Psoas muscle (tissue), 8 donors: ENCODE data around the gene COL16A1. TPM values are rescaled to one million over a fixed set of nuclear protein-coding genes. Genes with fewer than 3 reads are reported as not detected.

Experiments
- ATAC-seq, 4 donors: fragments of 200-7000 bp; cut with Tn5 transposase; one replicate each; pipeline ENCODE4 v1.9.1; 2020; ENCODE audit warnings: moderate library complexity in 3 of 4, mild to moderate bottlenecking in 2 of 4
- DNase-seq, 2 donors: peaks; one replicate each; pipeline ENCODE4 v3.0.0-alpha.2; 2020
- H3K27ac ChIP-seq: fragments of 200-600 bp; one replicate; pipeline ENCODE4 v1.8.0; 2022
- H3K27me3 ChIP-seq, 3 donors: fragments of 200-600 bp in 1 of 3; one replicate each; pipeline versions ENCODE4 v1.6.1 to v1.8.0; 2013 to 2022; ENCODE audit warnings: low read length in 2 of 3, mild to moderate bottlenecking in 2 of 3, moderate library complexity in 1 of 3; ENCODE audit not compliant: insufficient read depth in 3 of 3
- H3K36me3 ChIP-seq, 2 donors: fragments of 200-600 bp in 1 of 2; one replicate each; pipeline versions ENCODE4 v1.6.1 to v1.8.0; 2013 to 2022; ENCODE audit warnings: low read depth in 1 of 2, mild to moderate bottlenecking in 1 of 2, moderate library complexity in 1 of 2; ENCODE audit not compliant: insufficient read depth in 1 of 2
- H3K4me1 ChIP-seq: fragments of 200-600 bp; one replicate; pipeline ENCODE4 v1.8.0; 2022
- H3K4me3 ChIP-seq: fragments of 200-600 bp; one replicate; pipeline ENCODE4 v1.8.0; 2022; ENCODE audit warnings: mild to moderate bottlenecking
- H3K9me3 ChIP-seq: fragments of 200-600 bp; one replicate; pipeline ENCODE4 v1.8.0; 2022
- WGBS, 3 donors: extraction: QIAGEN DNeasy Blood & Tissue Kit; methylation state at CpG; one replicate each; pipeline versions ENCODE4 v1.1.6 to v1.1.7; 2013; 5-methylcytosine and 5-hydroxymethylcytosine counted together
- intact Hi-C, 2 donors: fragments of 100-400 bp; cut with DNase I; formaldehyde crosslinking; loops; one replicate each; pipeline versions ENCODE4 v1.11.0 to v1.14.2; 2022
- polyA plus RNA-seq, 3 donors: library from polyadenylated mRNA; stranded (reverse); fragments of 200-250 nt; gene quantifications; one replicate each; pipeline ENCODE4 v1.2.3, GENCODE V29; 2013
- total RNA-seq, 4 donors: library from RNA; stranded (reverse); fragmentation: NEBNext Ultra II Directional in 2 of 4; extraction: Animal tissue kit (Norgen Biotek cat#: 25700) in 2 of 4; gene quantifications; one replicate each; pipeline versions ENCODE4 v1.2.1 to v1.2.4, GENCODE V29; 2021 to 2023
- TF ChIP-seq, protein P1 (sequence below): fragments of 200-600 bp; IDR thresholded peaks from one replicate; pipeline ENCODE4 v1.8.0; 2022; ENCODE audit warnings: antibody characterized with exemption
- donor health status: healthy with polysubstance abuse.
- donor health status: DM: no; HTN: no; CAD: no; lungs with moderate emphysema.
- donor health status: Bipolar disorder and iron deficiency.
- donor health status: healthy.
- donor health status: DM: yes; HTN: yes; CAD: no.
- donor health status: DM: no; HTN: no; CAD: no.
- donor health status: DM: no; HTN: no; CAD: no.
- donor health status: DM: yes; HTN: yes; CAD: no.

COL16A1 gene
- total and polyA plus RNA-seq, 7 donors, result 2.9 to 14.2 (median 6.1) TPM

DNA sequence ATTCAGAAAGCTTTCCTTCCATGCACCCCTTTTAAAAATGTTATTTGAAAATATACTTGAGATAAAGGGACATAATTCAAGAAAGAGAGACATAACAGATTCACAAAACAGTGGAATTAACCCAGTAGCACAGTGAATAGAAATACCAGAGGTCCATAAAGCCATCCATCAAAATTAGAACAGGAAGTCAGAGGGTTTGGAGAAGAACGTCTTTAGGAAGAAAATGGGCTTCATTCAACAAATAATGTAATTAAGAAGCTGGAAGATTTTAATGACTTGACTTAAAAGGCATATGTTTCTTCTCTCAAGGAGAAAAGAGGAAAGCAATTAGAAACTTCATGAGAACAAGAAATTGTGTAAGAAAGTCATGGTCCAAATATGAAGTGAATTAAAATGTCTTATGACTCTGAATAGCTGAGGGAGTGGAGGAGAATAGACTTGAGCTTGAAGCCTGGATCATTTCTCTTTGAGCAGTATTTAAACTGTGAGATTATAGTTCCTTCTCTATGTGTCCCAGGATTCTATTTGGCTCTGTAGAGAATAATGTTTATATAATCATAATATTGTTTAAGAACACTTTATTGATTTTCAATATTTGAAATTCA is 94.2 kb downstream of the COL16A1 start:
- H3K9me3 ChIP-seq, result no peaks in the 10 kb centered on the region
- ATAC-seq, result no peak
- H3K27me3 ChIP-seq, result no peaks in the 10 kb centered on the region
- H3K27ac ChIP-seq, result no peak overlapping the region
- no peak overlapping the region for H3K4me3 ChIP-seq
- no peak for DNase-seq
- no peaks in the 10 kb centered on the region for H3K36me3 ChIP-seq
- TF ChIP-seq, protein P1, sequence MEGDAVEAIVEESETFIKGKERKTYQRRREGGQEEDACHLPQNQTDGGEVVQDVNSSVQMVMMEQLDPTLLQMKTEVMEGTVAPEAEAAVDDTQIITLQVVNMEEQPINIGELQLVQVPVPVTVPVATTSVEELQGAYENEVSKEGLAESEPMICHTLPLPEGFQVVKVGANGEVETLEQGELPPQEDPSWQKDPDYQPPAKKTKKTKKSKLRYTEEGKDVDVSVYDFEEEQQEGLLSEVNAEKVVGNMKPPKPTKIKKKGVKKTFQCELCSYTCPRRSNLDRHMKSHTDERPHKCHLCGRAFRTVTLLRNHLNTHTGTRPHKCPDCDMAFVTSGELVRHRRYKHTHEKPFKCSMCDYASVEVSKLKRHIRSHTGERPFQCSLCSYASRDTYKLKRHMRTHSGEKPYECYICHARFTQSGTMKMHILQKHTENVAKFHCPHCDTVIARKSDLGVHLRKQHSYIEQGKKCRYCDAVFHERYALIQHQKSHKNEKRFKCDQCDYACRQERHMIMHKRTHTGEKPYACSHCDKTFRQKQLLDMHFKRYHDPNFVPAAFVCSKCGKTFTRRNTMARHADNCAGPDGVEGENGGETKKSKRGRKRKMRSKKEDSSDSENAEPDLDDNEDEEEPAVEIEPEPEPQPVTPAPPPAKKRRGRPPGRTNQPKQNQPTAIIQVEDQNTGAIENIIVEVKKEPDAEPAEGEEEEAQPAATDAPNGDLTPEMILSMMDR, result no peak
- intact Hi-C loops, result loop anchor here in 1 of 2 donors (5.0 kb wide), 1 partner anchor 42 kb away; no protein-coding TSS in a partner anchor
- 11 to 16% (median 11%) methylated on average over 1 of the region's 1 CpG for WGBS, 3 donors
- H3K4me1 ChIP-seq, result no peaks in the 10 kb centered on the region

DNA sequence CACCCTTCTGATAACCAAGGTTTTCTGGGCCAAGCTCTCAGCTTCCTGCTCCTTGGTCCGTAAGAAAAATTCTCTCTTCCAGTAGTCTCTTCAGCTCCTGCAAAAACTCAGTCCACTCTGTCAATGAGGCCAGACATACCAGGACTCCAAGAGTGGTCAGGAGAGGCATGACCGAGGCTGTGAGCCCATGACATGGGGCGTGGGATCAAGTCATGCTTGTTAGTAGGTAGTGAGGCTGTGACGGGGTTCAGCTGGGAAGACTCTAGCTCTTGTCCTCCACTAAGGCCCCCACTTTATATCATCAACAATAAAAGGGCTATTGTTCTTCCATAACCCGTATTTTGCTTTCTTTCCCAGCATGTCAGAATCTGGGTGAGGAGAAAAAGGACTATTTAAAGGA is 96.5 kb downstream of the COL16A1 start:
- H3K4me3 ChIP-seq, result no peak overlapping the region
- intact Hi-C loops, result loop anchor here in 1 of 2 donors (1.0 to 5.0 kb wide), 2 partner anchors 13 to 40 kb away; no protein-coding TSS in a partner anchor
- 75 to 80% (median 79%) methylated on average over 5 of the region's 5 CpGs for WGBS, 3 donors
- no peak for ATAC-seq
- no peaks in the 10 kb centered on the region for H3K36me3 ChIP-seq
- no peak for DNase-seq
- no peaks in the 10 kb centered on the region for H3K9me3 ChIP-seq
- H3K27me3 ChIP-seq, result no peaks in the 10 kb centered on the region
- no peaks in the 10 kb centered on the region for H3K4me1 ChIP-seq
- TF ChIP-seq, protein P1, result no peak
- H3K27ac ChIP-seq, result no peak overlapping the region

DNA sequence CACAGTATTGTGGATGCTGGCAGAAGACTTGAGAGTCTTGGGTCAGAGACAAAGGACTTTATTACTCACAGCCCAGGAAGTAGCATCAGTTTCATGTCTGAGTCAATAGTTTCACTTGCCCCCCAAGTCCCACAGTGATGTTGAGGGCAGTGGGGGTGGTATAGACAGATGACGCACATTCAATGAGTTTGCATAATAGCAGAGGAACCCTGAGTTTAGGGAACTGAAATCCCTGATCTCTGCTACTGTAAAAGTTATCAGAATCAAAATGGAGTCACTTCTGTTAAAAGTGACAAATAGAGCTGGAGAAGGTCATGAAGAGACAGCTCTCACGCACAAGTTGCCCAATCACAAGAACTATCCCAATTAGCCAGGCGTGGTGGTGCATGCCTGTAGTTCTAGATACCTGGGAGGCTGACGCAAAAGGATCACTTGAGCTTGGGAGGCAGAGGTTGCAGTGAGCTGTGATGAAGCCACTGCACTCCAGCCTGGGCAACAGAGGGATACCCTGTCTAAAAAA is 97.8 kb downstream of the COL16A1 start:
- Histone ChIP-seq H3K4me1 (no peaks in the 10 kb centered on the region), H3K27me3 (no peaks in the 10 kb centered on the region), H3K9me3 (no peaks in the 10 kb centered on the region), H3K27ac (no peak overlapping the region), H3K36me3 (no peaks in the 10 kb centered on the region), H3K4me3 (no peak overlapping the region)
- intact Hi-C loops, result loop anchor here in 1 of 2 donors (5.0 kb wide), 1 partner anchor 39 kb away; no protein-coding TSS in a partner anchor
- TF ChIP-seq, protein P1, result no peak
- DNase-seq (no peak), ATAC-seq (no peak)
- 87 to 92% (median 89%) methylated on average over 4 of the region's 4 CpGs for WGBS, 3 donors

Other genes starting within 250 kb of the COL16A1 start
- gene TINAGL1, start 127.5 kb downstream of the COL16A1 start, total RNA-seq, result 10 to 100 TPM; 28.5 to 59.6 (median 47.3) TPM
- gene TINAGL1, start 127.5 kb downstream of the COL16A1 start, polyA plus RNA-seq, result 10 to 100 TPM; 46.7 to 59.3 (median 57.4) TPM
- gene HCRTR1, start 86.3 kb downstream of the COL16A1 start, total RNA-seq, result 1 to 10 TPM in 1 of 4 donors, under 1 TPM in 2, not detected in 1; 0.18 to 1.2 (median 0.42) TPM
- under 1 TPM; 0.12 to 0.51 (median 0.27) TPM for gene HCRTR1, start 86.3 kb downstream of the COL16A1 start, polyA plus RNA-seq
- gene PEF1, start 59.1 kb downstream of the COL16A1 start, total RNA-seq, result 10 to 100 TPM; 22.1 to 43.1 (median 29.7) TPM
- 10 to 100 TPM; 29.5 to 57.4 (median 30.7) TPM for gene PEF1, start 59.1 kb downstream of the COL16A1 start, polyA plus RNA-seq
- 1 to 10 TPM in 3 of 4 donors, under 1 TPM in 1; 0.61 to 1.8 (median 1.2) TPM for gene ADGRB2, start 60.3 kb upstream of the COL16A1 start, total RNA-seq
- gene ADGRB2, start 60.3 kb upstream of the COL16A1 start, polyA plus RNA-seq, result under 1 TPM; 0.44 to 0.73 (median 0.65) TPM
- under 1 TPM in 2 of 4 donors, not detected in 2; 0.15 to 0.32 TPM for gene SPOCD1, start 112.0 kb upstream of the COL16A1 start, total RNA-seq
- gene SPOCD1, start 112.0 kb upstream of the COL16A1 start, polyA plus RNA-seq, result 1 to 10 TPM in 1 of 3 donors, under 1 TPM in 2; 0.05 to 2.5 (median 0.08) TPM
- gene PTP4A2, start 234.4 kb upstream of the COL16A1 start, total RNA-seq, result 100 to 1,000 TPM; 290 to 532 (median 433) TPM
- 100 to 1,000 TPM; 246 to 729 (median 300) TPM for gene PTP4A2, start 234.4 kb upstream of the COL16A1 start, polyA plus RNA-seq